ENCODE data around the gene BYSL. TPM values are rescaled to one million over a fixed set of nuclear protein-coding genes. Genes with fewer than 3 reads are reported as not detected.

The BYSL gene
- total and polyA plus RNA-seq, 2 donors (not counting 3 experiments of a cell fraction or from before 2014, with no cell fraction given), result 33.1 to 41.8 TPM

DNA sequence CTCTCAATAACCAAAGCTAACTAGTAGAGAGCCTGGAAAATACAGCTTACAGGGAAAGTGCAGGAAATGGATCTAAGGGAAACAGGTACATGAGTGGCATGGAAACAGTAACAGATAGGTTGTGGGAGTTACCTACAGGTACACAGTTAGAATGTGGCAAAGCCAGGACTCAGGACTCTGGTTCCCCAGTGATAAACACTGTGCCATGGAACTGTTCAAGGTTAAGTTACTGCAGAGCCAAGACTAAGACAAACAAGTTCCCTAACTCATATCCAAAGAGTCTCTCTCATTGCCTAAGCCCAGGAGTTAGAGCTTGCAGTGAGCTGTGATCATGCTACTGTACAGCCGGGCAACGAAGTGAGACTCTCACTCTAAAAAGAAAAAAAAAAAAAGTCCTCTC is 7.0 kb upstream of the BYSL start:
- DNase-seq (ENCODE audit: low read depth, low spot score) (no peak), FAIRE-seq (no peak)
- H2AFZ ChIP-seq (ENCODE audit: low read depth, low read length), result no peak overlapping the region
- intact Hi-C loops (cut with micrococcal nuclease), result no loop called here
- no peak overlapping the region for H3K4me2 ChIP-seq (ENCODE audit: insufficient read depth, low read length)
- ChIA-PET POLR2A (no interaction called here), CTCF (no interaction called here)
- dilution Hi-C loops (cut with MboI; ENCODE audit: extremely low pct_ligation_motif_present, low sequenced_read_pairs), result no loop called here
- H3K9ac ChIP-seq (replicated peaks; ENCODE audit: extremely low read depth, insufficient read depth, low read length), result no peak overlapping the region
- no peaks in the 10 kb centered on the region for H3K9me3 ChIP-seq (replicated peaks; ENCODE audit: control insufficient read depth, insufficient read depth, low read length)
- peaks cover 18% of the 10 kb centered on the region for H3K79me2 ChIP-seq (ENCODE audit: control insufficient read depth, insufficient read depth, low read length)
- no peak overlapping the region for H3K4me3 ChIP-seq (replicated peaks in 1 of 3; ENCODE audit: insufficient read depth in 1 of 3, low read depth in 1 of 3, low read length in 3 of 3)
- no peak overlapping the region for H3K27ac ChIP-seq (ENCODE audit: insufficient read depth, low read depth, low read length)
- no peaks in the 10 kb centered on the region for H3K9me1 ChIP-seq (replicated peaks; ENCODE audit: control insufficient read depth, extremely low read depth, insufficient read depth, low read length)
- H3K27me3 ChIP-seq (ENCODE audit: control insufficient read depth in 2 of 2, insufficient read depth in 2 of 2, low read length in 2 of 2), result no peaks in the 10 kb centered on the region
- H4K20me1 ChIP-seq (replicated peaks; ENCODE audit: control insufficient read depth, extremely low read depth, insufficient read depth, low read length), result no peaks in the 10 kb centered on the region
- H3K36me3 ChIP-seq (ENCODE audit: control insufficient read depth in 2 of 2, extremely low read depth in 1 of 2, insufficient read depth in 2 of 2, low read length in 2 of 2), result peaks cover 0 to under 1% of the 10 kb centered on the region in 2 experiments
- peaks cover 13% of the 10 kb centered on the region for H3K4me1 ChIP-seq (ENCODE audit: control insufficient read depth, extremely low read depth, insufficient read depth, low read length)
- no TSS peak for BruUV-seq (replicated peaks)
- TF ChIP-seq POLR2AphosphoS5 (IDR thresholded peaks at IDR 0.05; ENCODE audit: insufficient read depth, low read depth, low read length) (no peak), EZH2 (IDR thresholded peaks at IDR 0.05; ENCODE audit: borderline replicate concordance, low read depth, low read length, severe bottlenecking) (no peak), MYC (IDR thresholded peaks at IDR 0.05; ENCODE audit: low read depth, low read length) (no peak), POLR2A (IDR thresholded peaks at IDR 0.05; ENCODE audit: low read depth, low read length) (no peak), JUN (IDR thresholded peaks at IDR 0.05; ENCODE audit: borderline replicate concordance, insufficient read depth, insufficient read length, low read depth) (no peak), GATA2 (IDR thresholded peaks at IDR 0.05; ENCODE audit: insufficient read depth, insufficient read length, low read depth, low read length) (no peak)
- TF ChIP-seq, protein P1, sequence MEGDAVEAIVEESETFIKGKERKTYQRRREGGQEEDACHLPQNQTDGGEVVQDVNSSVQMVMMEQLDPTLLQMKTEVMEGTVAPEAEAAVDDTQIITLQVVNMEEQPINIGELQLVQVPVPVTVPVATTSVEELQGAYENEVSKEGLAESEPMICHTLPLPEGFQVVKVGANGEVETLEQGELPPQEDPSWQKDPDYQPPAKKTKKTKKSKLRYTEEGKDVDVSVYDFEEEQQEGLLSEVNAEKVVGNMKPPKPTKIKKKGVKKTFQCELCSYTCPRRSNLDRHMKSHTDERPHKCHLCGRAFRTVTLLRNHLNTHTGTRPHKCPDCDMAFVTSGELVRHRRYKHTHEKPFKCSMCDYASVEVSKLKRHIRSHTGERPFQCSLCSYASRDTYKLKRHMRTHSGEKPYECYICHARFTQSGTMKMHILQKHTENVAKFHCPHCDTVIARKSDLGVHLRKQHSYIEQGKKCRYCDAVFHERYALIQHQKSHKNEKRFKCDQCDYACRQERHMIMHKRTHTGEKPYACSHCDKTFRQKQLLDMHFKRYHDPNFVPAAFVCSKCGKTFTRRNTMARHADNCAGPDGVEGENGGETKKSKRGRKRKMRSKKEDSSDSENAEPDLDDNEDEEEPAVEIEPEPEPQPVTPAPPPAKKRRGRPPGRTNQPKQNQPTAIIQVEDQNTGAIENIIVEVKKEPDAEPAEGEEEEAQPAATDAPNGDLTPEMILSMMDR (IDR thresholded peaks at IDR 0.05; ENCODE audit: extremely low read depth in 1 of 2, insufficient read depth in 1 of 2, low read depth in 1 of 2, low read length in 2 of 2), result no peak
- TF ChIP-seq, protein P2, sequence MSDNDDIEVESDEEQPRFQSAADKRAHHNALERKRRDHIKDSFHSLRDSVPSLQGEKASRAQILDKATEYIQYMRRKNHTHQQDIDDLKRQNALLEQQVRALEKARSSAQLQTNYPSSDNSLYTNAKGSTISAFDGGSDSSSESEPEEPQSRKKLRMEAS (IDR thresholded peaks at IDR 0.05; ENCODE audit: insufficient read depth, insufficient read length), result no peak

Measured in endothelial cell of umbilical vein (primary cell).